Measurements from ENCODE around the gene HSD17B3.

Gene HSD17B3

GRCh38 chr9:96216583-96216982, 85.4 kb downstream of the HSD17B3 start:
- TF ChIP-seq CTCF (IDR thresholded peaks at IDR 0.05; ENCODE audit: low read depth, low read length) = no peak
- H3K4me3 ChIP-seq (ENCODE audit: low read depth, low read length) = no peak overlapping the region
- no peak for DNase-seq (ENCODE audit: low read depth, low spot score)
- in situ Hi-C loops (cut with HindIII; ENCODE audit: low sequenced_read_pairs) = no loop called here

GRCh38 chr9:96215841-96216240, 86.1 kb downstream of the HSD17B3 start:
- no peak overlapping the region for H3K4me3 ChIP-seq (ENCODE audit: low read depth, low read length)
- in situ Hi-C loops (cut with HindIII; ENCODE audit: low sequenced_read_pairs) = no loop called here
- no peak for DNase-seq (ENCODE audit: low read depth, low spot score)
- no peak for TF ChIP-seq CTCF (IDR thresholded peaks at IDR 0.05; ENCODE audit: low read depth, low read length)

- H3K4me3 ChIP-seq (ENCODE audit: low read depth, low read length) = no peak overlapping the region
- in situ Hi-C loops (cut with HindIII; ENCODE audit: low sequenced_read_pairs) = no loop called here
- no peak for DNase-seq (ENCODE audit: low read depth, low spot score)
- TF ChIP-seq CTCF (IDR thresholded peaks at IDR 0.05; ENCODE audit: low read depth, low read length) = no peak
These were observed 87.3 kb downstream of the HSD17B3 start for GRCh38 chr9:96214635-96215034.

- no peak for DNase-seq (ENCODE audit: low read depth, low spot score)
- in situ Hi-C loops (cut with HindIII; ENCODE audit: low sequenced_read_pairs) = no loop called here
- no peak for TF ChIP-seq CTCF (IDR thresholded peaks at IDR 0.05; ENCODE audit: low read depth, low read length)
- H3K4me3 ChIP-seq (ENCODE audit: low read depth, low read length) = no peak overlapping the region
These were observed 92.3 kb downstream of the HSD17B3 start for GRCh38 chr9:96209407-96210271.

GRCh38 chr9:96206156-96206751, 95.7 kb downstream of the HSD17B3 start:
- no peak overlapping the region for H3K4me3 ChIP-seq (ENCODE audit: low read depth, low read length)
- no peak for TF ChIP-seq CTCF (IDR thresholded peaks at IDR 0.05; ENCODE audit: low read depth, low read length)
- DNase-seq (ENCODE audit: low read depth, low spot score) = no peak
- in situ Hi-C loops (cut with HindIII; ENCODE audit: low sequenced_read_pairs) = no loop called here

GRCh38 chr9:96204853-96205252, 97.1 kb downstream of the HSD17B3 start:
- H3K4me3 ChIP-seq (ENCODE audit: low read depth, low read length) = no peak overlapping the region
- in situ Hi-C loops (cut with HindIII; ENCODE audit: low sequenced_read_pairs) = no loop called here
- DNase-seq (ENCODE audit: low read depth, low spot score) = no peak
- no peak for TF ChIP-seq CTCF (IDR thresholded peaks at IDR 0.05; ENCODE audit: low read depth, low read length)
